ENCODE results near the gene PLD3.

DNA sequence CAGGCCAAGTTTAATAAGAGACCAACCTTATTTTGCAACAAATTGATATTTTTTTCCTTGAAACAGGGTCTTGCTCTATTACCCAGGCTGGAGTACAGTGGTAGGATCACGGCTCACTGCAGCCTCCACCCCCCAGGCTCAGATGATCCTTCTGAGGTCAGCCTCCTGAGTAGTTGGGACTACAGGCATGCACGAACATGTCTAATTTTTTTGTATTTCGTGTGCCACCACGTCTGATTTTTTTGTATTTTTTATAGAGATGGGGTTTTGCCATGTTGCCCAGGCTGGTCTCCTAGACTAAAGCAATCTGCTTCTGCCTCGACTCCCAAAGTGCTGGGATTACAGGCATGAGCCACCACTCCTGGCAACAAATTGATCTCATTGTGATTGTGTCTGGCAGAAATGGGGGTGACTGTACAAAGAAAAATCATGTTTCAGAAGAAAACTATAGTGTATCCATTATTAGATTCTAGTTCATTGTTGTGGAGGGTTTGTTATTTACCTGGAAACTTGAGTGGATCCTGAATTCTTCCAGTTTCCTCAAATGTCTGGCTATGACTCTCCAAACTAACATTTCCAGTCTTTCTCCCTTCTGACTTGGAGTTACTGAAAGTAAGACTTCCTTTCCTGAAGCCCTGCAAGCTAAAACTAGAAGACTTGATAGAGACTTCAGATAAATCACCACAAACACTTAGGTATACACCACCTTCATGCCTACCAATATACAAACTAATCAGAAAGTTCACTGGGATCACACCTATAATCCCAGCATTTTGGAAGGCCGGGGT is 46.1 kb upstream of the PLD3 start:
- TF ChIP-seq CTCF (IDR thresholded peaks at IDR 0.05; ENCODE audit: extremely low read depth in 1 of 2, insufficient read depth in 1 of 2, low read depth in 1 of 2, low read length in 2 of 2), result no peak
- TF ChIP-seq, protein P1, sequence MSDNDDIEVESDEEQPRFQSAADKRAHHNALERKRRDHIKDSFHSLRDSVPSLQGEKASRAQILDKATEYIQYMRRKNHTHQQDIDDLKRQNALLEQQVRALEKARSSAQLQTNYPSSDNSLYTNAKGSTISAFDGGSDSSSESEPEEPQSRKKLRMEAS (IDR thresholded peaks at IDR 0.05; ENCODE audit: insufficient read depth, insufficient read length), result no peak

All from endothelial cell of umbilical vein (primary cell).